T follicular helper cell (primary cell): ENCODE results near the gene CDHR2.

Experiments used
- DNase-seq: peaks from one replicate; pipeline ENCODE4 v3.0.0-alpha.2; 2020; ENCODE audit warnings: low read depth

CDHR2 gene

DNA sequence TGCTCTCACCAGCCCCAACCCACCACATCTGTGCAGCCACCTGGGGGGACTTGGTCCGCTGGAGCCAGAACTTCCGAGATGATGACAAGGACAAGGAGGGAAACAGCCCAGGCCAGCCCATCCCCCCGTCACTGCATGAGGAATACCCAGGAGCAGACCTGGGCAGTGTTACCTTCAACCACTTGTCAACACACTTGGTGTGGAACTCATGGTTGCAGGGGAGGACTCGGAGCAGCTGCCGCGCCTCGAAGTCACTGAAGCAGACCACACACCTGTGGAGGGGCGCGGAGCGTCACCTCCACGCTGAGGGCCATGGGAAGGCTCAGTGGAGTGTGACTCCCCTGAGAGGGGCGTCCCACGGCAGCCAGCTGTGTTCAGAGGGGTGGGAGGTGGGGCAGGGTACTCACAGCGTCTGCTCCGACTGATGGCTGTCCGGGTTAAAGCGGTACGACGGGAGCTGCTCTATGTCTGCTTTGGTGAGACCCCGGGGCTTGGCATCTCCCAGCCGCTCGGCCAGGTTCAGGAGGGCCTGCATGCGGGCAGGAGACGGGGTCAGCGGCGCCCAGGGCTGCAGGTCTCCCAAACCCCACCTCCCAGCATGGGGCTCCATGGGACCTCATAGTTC lies 19.9 kb upstream of the CDHR2 start:
- DNase-seq = no peak

DNA sequence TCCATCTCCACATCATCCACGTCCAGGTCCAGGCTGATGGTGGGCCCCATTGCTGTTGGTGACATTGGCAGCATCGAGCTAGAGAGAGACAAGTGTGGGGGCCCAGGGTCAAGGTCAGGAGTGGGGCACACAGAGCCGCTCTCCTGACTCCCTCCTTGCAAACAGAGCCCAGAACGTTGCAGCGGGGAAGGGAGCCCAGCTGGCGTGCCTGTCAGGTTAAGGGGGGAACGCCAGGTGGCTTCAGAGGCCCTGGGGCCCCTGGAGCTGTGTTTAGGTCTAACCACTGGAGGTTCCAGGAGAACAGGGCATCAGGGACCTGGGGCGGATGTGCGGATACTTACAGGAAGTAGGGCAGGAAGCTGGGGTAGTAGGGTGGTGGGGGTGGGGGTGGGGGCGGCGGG lies 19.4 kb upstream of the CDHR2 start:
- DNase-seq = peak; percentile 51

DNA sequence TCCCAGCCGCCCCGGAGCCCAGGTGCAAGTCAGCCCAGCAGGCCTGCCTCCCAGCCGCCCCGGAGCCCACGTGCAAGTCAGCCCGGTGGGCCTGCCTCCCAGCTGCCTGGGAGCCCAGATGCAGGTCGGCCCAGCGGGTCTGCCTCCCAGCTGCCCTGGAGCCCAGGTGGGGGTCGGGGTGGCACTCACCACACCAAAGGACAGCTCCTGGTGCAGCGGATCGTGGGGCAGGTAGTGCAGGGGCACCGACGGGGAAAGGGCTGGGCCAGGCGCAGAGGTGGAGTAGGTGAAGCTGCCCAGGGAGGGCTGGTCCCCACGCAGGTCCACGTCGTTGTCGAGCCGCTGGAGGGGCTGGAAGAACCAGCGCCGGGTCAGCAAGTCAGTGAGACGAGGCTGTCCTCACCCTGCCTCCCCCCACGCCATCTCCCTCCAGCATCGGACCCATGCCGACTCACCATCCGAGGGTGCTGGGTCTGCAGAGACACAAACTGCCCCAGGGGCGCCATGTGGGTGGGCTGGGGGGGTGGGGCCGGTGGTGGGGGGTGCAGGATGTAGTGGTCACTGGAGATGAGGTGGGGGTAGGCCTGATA lies 18.7 kb upstream of the CDHR2 start:
- DNase-seq = no peak

DNA sequence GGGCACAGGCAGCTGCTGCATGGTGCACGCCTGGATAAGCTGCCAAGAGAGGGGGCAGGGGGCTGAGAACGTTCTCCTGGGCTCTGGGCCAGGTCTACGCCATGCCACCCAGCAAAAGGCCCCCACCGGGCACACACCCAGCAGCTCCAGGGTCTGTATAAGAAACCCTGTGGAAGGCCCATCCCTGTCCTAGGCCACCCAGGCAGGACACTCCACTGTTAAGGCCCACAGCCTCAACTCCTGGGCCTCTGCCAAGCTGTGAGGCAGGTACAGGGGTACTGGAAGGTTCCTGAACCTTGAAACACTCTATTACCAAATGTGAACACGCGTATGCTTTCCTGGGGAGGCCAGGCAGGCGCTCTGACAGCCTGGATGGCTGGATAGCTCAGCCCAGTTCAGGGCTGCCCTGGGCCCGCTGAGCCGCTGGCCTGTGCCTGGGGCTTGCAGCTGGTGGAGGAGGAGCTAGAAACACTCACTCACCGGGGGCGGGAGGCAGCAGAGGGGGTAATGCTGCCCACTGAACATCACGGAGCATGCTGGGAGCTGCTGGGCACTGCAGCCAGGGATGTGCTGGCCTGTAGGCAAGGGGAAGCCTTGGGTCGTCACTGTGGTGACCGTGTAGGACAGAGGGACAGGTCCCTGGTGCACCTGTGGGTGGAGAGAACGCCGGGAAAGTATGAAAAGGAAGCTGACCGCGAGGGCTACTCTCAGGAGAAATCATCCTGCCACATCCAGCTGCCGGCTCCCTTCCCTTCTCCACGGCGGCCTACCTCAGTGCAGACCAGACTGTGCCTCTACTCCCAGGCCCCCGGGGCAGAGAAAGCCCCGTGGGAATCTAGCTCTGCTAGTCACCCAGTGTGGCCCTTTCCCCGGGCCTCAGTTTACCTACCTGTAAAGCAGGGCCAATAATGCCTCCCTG lies 17.9 kb upstream of the CDHR2 start:
- no peak for DNase-seq

DNA sequence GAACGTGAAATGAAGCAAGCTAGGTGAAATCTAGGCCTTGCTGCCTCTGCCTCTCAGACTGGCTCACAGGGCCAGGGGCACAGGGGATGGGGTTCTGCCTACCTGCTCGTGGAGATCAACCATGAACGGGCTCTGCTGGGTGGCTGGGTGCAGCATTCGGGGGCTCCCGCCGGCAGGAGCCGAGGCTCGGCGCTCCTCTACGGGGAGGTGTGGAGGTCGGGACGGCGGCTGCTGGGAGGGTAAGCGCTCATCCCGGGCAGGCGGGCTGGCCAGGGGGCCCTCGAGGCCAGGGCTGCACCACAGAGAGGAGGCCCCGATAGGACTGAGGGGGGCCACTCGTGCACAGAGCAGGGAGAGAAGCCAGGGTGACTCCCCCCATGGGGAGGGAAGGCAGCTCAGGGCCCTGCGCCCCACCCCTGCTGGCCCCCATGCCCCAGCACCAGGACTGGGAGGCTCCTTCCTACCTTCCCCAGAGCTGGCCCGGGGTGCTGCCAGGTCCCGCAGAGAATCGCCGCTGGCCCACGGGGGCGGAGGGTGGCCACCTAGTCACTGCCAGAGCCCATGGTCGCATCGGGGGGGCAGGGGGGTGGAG lies 17.1 kb upstream of the CDHR2 start:
- DNase-seq = no peak

DNA sequence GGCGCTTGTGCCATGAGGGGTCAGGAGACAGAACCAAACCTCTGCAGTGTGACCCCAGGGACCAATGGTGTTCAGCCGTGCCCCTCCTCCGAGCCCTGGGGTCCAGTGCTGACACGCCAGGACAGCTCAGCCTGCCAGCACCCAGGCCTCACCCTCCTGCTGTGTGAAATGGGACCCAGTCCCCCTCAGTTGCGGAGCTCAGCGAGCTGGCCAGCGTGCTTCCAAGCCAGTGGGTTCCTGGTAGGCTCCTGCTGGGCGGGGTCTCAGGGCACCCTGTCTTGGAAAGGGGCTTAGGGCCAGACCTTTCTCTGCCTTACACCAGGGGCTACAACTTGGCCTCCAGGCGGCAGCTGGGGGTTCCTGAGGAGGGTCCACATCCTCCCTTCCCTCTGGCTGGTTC lies 16.3 kb upstream of the CDHR2 start:
- DNase-seq = no peak

DNA sequence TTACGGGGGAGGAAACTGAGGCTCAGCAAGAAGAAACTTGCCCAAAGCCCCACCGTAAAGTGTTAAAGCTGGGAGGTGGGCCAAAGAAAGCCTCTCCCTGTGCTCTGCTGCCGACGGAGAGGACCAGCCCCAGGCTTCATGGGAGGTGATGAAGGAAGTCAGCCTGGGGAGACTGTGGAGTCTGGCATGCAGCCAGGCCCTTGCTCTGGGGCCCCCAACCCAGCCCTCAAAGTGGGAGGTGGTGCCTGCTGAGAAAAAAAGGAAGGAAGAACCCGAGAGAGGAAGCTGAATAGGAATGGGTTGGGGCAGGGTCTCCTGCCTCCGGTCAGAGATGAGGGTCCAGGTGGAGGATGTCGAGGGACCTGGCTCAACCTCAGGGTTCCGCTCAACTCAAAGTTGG lies 15.8 kb upstream of the CDHR2 start:
- no peak for DNase-seq

DNA sequence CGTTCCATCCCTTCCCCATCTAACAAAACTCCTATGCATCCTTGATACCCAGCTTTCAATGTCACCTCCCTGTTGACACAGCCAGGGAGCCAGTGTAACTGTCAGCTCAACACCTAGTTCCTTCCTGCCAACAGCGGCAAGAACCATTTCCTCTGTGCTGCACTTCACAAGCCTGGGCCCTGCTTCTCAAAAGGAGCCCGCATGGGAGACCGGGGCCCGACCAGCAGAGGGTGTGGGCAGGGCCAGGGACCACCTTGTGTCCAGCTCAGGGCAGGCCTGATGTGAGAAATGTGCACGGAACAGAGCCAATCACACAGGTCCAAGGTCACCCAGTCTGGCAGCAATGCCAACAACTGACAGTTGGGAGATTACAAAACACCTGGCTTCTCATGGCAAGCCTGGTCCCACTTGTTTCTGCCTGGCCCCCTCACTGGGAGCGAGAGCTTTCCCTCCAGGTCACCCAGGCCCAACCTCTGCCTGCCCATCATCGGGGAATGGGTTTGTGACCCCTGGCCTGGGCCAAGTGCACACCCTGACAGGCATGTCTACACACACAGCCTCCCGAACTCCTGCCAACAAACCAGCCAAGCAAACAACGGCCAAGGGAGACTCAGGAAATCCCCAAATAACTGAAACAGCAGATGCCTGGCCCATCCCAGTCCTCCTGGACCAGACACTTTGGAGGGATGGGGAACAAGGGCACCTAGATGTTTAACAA lies 15.1 kb upstream of the CDHR2 start:
- DNase-seq = peak; percentile 31

DNA sequence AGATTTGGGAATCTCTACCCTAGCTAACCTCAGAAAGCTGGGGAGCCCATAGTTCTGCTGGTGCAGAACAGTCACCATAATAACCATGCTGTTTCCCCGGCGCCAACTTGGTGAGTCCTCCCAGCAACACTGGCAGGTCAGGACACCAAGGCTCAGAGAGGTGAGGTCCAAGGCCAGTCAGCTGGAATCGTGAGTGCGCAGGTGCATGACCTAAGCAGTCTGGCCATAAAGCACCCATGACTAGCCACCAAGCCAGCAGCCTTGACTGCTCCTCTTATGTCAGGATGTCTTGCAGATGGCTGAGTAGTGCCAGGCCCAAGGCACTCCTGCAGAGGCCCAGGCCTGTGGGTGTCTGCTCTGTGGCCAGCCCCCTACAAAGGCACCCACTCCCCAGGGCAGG lies 14.5 kb upstream of the CDHR2 start:
- DNase-seq = no peak

DNA sequence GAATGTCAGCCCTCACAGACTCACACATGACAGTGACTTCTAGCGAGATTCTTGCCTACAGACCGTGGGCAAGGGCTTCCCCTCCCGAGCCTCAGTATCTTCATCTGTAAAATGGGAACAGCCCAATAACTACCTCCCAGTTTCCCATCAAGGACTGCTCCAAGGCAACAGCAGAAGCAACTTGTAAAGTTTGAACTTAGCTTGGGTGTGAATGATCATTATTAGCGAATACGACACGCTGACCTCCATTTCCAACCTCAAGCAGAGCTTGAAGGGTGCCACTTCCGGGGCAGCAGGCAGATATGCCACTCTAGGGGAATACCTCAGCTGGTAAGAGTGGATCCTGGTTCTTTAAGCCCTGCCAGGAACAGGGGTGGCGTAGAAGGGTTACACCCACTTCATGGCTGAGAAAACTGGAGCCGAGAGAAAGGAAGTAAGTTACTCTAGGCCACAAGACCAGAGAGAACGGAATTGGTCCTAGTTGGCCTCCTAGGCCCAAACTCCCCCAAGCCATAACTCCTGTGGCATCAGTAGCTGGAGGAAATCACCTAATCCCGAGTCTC lies 14.0 kb upstream of the CDHR2 start:
- DNase-seq = no peak

DNA sequence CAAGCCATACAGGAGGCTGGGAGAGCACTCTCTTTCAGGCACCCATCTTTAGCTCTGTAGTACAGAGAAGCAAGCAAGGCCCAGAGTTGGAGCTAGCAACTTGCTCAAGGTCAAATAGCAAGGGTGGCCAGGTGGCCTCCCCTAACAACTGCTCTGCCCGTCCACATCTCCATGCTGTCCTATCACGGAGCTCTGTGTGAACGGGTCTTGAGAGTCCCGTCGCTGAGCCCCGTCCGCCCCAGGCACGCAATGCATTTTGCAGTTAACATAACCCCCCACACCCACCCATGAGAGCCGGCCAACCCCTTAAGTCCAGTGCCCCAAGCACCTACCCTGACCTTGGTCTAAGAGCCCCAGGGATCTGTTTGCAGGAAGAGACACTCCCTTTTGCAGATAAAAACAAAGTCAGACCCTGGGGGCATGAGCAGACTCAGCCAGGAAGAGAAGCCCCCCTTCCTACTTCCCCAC lies 13.4 kb upstream of the CDHR2 start:
- DNase-seq = no peak

DNA sequence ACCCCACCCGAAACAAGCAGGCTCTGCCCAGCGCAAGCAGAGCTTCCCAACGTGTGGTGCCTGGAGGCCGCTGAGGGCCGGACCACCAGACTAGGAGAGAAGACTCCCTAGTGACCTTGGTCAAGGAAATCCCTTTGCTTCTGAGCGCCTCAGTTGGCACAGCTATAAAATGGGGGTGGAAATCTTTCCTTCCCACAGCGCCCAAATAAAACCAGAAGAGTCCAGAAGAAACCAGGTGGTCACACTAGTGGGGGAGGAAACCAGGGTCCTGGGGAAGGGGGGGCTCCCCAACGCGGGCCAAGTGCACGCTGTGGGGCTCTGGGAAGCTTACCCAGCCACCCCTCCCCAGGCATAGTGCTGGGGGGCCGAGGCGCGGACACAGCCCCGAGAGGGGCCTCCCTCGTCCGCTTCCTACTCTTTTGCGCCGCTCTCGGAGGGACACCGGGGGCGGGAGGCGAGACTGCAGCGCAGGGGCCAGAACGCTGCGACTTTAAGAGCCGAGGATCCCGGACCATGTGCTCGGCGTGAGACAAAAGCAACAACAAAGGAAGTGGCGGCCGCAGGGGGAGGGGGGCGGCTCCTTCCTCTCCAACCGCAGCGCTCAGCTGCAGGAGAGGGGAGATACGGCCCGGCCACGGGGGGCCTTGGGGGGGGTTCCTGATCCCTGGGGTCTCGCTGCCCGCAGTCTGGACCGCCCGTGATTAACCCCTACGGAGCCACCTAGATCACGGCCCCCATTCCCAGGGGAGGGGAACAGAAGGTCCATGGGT lies 12.8 kb upstream of the CDHR2 start:
- peak; percentile 78 for DNase-seq

DNA sequence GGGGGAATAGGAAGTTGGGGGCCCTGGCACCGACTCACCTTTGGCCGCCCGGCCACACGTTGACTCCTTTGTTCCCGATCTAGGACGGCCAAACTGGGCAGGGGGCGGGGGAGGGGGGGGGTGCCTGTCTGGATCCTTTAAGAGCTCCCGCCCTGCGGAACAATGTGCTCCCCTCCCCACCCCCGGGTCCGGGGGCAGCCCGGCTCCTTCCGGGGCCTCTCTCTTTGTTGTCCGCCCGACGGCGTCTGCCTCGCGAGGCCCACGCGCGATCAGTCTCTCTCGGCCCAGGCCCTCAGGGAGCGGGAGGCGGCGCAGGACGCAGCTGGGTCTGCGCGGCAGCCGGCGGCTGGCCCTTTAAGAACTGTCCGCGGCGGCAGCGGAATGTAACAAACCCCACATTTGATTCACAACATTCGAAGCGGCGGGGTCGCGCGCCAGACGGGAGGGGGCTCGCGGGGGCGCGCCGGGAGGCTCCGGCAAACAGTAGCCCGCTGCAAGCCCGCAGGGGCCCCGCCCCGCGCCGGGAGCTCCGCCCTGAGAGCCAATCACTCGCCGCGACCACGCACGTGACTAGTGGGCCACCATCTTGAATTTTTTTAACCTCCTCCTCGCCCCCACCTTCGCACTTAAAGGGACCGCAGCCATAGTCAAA lies 12.1 kb upstream of the CDHR2 start, which contains the start of gene RNF44:
Gene RNF44, minus strand, starts transcription at position 501 of the 652 bp plus-strand sequence. CDS start 4,930 bp downstream, outside the sequence.
- peak; percentile 97 for DNase-seq

DNA sequence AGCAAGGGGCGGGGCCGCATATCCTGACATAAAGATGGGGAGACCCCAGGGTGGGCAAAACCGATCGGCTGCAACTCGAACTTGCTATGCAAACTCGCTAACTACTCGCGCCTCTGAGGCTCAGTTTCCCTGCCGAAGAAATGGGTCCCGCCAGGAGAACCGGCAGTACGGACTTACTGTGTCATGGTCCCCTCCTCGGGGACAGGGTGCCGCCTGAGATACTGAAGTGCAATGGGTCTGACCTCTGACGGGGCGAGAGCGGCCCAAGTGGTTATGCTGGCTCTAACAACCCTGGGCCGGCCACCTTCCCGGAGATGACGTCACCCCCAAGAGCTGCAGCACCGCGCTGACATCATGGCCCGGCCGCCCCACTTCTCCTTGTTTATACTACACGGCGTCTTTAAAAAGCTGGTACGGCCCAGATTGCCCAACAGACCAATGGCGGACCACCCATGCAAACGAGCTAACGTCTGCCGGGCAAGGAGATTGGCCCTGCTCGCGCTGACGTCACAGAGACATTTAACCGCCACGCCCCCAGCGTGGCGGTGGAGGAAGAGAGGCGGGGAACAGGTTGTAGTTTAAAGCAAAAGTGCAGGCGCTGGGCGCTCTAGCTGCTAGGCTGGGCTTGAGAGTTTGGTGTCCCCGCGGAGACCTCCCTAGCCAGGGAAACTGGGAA lies 11.4 kb upstream of the CDHR2 start:
- DNase-seq = peak; percentile 97

DNA sequence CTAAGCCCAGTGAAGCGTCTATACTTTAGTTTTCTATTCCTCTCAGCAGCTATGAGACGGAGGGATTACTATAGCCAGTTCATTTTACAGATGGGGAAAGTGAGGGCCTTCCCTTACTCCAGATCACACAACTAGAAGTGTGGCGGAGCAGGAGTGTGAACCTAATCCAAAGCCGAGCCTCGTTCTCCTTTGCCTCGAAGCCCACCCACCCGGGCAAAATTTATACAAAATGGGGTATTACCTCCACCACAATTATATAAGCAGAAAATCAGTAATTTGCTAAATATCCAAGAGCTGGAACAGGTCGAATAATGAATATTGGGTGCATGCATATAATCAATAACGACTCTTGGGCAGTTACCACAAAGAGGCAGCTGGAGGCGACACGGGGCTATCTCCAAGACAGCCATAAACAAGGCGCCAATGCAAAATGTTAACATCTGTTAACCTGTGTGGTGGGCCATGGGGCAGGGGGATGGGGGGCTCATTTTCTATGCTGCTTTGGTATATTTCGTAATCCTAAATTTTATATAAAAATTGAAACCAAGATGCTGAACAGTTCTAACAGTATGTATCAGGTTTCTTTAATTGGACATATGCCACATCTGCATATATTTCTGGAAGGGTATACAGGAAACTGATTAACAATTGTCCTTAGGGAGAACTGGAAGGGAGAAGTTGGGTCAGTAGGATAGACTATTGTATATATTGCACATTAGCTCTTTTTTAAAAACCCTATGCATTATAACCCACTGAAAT lies 10.7 kb upstream of the CDHR2 start:
- DNase-seq = no peak

DNA sequence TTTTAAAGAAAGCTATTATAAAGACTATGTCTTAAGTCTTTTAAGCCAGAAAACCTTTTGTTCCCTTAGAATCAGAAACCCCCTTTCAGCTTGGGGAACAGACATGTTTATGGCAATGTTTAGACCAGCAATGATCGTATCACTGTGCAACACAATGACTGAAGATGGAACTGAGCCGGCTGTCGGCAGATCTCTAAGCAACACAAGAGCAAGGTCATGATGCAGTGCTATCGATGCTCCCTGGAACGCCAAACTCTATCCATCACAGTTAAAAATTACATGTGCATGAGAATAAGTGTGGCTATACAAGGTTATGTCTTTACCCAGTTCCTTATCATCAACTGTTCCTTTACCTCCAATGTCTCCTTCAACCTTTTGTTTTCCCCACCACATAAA lies 10.2 kb upstream of the CDHR2 start:
- DNase-seq = no peak

DNA sequence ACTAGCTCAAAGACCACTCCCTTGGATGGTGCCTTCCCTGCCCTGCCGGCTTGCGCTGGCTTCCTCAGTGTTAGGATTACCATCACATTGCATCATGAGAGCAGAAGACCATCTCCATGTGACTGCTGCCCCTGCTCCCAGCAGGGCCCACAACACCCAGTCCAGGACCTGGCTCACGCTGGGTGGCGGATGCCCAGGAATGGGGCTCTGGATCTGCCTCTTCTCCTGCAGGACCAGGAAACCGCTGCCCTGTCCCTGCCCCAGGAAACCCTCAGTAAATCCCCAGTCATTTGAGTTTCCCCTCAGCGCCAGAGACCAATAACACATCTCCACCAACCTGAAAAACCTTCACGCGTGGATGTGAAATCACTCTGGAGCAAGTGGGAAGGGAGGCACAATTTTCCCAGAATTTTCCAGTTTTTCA lies 8.7 kb upstream of the CDHR2 start:
- DNase-seq = no peak

DNA sequence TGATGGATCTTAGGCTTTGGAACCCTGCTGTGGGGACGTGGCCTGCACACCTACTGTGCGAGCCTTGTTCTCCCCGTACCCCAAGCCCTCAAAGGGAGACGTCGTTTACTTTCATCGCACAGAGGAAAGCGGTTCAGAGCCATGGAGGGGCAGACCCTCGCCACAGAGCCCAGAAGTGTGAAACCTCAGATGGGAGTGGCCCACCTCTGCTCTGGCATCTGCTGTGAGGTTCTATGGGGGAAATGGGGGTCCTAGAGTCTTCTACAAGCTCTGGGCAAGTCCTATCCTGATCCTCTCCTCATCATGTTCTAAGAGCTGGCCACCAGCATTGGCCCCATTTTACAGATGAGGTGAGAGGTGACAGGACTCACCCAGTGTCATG lies 8.2 kb upstream of the CDHR2 start:
- no peak for DNase-seq
